ENCODE results near the gene PRKCZ. TPM values are rescaled to one million over a fixed set of nuclear protein-coding genes. Genes with fewer than 3 reads are reported as not detected.

The PRKCZ gene
- total and polyA plus RNA-seq, 9 of the 15 experiments (the other 6 are each of a cell fraction or from before 2014, with no cell fraction given), result 0.07 to 3.1 (median 1.3) TPM

DNA sequence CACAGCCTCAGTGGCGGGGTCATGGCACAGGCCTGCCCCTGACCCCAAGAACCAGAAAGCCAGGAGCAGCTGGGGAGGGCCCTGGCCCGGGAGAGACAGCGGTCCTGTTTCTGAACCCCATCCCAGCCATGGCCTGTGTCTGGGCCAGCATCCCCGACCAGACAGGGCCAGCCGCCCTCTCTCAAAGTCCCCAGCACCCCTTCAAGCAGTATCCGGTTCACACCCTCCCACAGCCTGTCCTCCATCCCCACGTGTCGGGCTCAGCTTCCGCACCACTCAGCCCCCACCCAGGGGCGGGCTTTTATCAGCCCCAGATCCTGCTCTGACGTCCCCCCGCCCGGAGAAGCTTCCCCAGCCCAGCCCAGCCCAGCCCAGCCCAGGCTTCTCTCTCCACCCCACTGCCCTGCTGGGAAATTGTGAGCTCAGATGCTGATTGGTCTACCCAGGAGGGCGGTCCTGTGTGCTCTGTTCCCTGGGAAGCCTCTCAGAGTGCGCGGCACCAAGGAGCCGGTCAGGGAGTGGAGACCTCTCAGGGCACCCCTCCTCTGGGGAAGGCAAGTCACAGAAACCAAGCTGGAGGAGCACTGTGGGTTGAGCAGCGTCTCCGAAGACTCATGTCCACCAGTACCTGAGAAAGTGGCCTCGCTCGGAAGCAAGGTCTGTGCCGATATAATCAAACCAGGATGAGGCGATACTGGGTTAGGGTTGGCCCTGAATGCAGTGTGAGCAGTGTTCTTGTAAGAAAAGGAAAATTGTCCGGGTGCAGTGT is 149.0 kb downstream of the PRKCZ start (continued):
- TF ChIP-seq ZNF512 (tag; IDR thresholded peaks at IDR 0.05) (no peak), MTA3 (IDR thresholded peaks at IDR 0.05; ENCODE audit: borderline replicate concordance) (peak; percentile 82; the same call in 1 of the 2 replicates), ZNF780A (CRISPR knock-in tag; IDR thresholded peaks at IDR 0.05) (no peak), ZSCAN29 (IDR thresholded peaks at IDR 0.05) (no peak), GABPA (tag; conservative IDR thresholded peaks at IDR 0.05; ENCODE audit: low read depth) (peak; percentile 85), BRD9 (IDR thresholded peaks at IDR 0.05; ENCODE audit: low read depth, partially characterized antibody) (peak; percentile 22), CREB1 (IDR thresholded peaks at IDR 0.05) (no peak), CREB1 (CRISPR knock-in tag; IDR thresholded peaks at IDR 0.05) (peak; percentile 62; the same call in 1 of the 2 replicates), BCOR (IDR thresholded peaks at IDR 0.05) (no peak)
- TF ChIP-seq, protein P1, sequence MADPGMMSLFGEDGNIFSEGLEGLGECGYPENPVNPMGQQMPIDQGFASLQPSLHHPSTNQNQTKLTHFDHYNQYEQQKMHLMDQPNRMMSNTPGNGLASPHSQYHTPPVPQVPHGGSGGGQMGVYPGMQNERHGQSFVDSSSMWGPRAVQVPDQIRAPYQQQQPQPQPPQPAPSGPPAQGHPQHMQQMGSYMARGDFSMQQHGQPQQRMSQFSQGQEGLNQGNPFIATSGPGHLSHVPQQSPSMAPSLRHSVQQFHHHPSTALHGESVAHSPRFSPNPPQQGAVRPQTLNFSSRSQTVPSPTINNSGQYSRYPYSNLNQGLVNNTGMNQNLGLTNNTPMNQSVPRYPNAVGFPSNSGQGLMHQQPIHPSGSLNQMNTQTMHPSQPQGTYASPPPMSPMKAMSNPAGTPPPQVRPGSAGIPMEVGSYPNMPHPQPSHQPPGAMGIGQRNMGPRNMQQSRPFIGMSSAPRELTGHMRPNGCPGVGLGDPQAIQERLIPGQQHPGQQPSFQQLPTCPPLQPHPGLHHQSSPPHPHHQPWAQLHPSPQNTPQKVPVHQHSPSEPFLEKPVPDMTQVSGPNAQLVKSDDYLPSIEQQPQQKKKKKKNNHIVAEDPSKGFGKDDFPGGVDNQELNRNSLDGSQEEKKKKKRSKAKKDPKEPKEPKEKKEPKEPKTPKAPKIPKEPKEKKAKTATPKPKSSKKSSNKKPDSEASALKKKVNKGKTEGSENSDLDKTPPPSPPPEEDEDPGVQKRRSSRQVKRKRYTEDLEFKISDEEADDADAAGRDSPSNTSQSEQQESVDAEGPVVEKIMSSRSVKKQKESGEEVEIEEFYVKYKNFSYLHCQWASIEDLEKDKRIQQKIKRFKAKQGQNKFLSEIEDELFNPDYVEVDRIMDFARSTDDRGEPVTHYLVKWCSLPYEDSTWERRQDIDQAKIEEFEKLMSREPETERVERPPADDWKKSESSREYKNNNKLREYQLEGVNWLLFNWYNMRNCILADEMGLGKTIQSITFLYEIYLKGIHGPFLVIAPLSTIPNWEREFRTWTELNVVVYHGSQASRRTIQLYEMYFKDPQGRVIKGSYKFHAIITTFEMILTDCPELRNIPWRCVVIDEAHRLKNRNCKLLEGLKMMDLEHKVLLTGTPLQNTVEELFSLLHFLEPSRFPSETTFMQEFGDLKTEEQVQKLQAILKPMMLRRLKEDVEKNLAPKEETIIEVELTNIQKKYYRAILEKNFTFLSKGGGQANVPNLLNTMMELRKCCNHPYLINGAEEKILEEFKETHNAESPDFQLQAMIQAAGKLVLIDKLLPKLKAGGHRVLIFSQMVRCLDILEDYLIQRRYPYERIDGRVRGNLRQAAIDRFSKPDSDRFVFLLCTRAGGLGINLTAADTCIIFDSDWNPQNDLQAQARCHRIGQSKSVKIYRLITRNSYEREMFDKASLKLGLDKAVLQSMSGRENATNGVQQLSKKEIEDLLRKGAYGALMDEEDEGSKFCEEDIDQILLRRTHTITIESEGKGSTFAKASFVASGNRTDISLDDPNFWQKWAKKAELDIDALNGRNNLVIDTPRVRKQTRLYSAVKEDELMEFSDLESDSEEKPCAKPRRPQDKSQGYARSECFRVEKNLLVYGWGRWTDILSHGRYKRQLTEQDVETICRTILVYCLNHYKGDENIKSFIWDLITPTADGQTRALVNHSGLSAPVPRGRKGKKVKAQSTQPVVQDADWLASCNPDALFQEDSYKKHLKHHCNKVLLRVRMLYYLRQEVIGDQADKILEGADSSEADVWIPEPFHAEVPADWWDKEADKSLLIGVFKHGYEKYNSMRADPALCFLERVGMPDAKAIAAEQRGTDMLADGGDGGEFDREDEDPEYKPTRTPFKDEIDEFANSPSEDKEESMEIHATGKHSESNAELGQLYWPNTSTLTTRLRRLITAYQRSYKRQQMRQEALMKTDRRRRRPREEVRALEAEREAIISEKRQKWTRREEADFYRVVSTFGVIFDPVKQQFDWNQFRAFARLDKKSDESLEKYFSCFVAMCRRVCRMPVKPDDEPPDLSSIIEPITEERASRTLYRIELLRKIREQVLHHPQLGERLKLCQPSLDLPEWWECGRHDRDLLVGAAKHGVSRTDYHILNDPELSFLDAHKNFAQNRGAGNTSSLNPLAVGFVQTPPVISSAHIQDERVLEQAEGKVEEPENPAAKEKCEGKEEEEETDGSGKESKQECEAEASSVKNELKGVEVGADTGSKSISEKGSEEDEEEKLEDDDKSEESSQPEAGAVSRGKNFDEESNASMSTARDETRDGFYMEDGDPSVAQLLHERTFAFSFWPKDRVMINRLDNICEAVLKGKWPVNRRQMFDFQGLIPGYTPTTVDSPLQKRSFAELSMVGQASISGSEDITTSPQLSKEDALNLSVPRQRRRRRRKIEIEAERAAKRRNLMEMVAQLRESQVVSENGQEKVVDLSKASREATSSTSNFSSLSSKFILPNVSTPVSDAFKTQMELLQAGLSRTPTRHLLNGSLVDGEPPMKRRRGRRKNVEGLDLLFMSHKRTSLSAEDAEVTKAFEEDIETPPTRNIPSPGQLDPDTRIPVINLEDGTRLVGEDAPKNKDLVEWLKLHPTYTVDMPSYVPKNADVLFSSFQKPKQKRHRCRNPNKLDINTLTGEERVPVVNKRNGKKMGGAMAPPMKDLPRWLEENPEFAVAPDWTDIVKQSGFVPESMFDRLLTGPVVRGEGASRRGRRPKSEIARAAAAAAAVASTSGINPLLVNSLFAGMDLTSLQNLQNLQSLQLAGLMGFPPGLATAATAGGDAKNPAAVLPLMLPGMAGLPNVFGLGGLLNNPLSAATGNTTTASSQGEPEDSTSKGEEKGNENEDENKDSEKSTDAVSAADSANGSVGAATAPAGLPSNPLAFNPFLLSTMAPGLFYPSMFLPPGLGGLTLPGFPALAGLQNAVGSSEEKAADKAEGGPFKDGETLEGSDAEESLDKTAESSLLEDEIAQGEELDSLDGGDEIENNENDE (IDR thresholded peaks at IDR 0.05; ENCODE audit: low read depth, low read length), result no peak
- TF ChIP-seq, protein P2, sequence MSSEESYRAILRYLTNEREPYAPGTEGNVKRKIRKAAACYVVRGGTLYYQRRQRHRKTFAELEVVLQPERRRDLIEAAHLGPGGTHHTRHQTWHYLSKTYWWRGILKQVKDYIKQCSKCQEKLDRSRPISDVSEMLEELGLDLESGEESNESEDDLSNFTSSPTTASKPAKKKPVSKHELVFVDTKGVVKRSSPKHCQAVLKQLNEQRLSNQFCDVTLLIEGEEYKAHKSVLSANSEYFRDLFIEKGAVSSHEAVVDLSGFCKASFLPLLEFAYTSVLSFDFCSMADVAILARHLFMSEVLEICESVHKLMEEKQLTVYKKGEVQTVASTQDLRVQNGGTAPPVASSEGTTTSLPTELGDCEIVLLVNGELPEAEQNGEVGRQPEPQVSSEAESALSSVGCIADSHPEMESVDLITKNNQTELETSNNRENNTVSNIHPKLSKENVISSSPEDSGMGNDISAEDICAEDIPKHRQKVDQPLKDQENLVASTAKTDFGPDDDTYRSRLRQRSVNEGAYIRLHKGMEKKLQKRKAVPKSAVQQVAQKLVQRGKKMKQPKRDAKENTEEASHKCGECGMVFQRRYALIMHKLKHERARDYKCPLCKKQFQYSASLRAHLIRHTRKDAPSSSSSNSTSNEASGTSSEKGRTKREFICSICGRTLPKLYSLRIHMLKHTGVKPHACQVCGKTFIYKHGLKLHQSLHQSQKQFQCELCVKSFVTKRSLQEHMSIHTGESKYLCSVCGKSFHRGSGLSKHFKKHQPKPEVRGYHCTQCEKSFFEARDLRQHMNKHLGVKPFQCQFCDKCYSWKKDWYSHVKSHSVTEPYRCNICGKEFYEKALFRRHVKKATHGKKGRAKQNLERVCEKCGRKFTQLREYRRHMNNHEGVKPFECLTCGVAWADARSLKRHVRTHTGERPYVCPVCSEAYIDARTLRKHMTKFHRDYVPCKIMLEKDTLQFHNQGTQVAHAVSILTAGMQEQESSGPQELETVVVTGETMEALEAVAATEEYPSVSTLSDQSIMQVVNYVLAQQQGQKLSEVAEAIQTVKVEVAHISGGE (CRISPR knock-in tag; IDR thresholded peaks at IDR 0.05), result peak in 2 of 3 experiments; percentile 5 to 45; a peak in 2 of 6 replicates
